GM18909 (cell line): ENCODE measurements around the gene TGFBI.

ENCODE experiments used
- ATAC-seq: cut with Tn5 transposase; IDR thresholded peaks from one replicate; pipeline ENCODE4 v1.9.1; 2021; ENCODE audit warnings: mild to moderate bottlenecking; ENCODE audit not compliant: unreplicated experiment, poor library complexity

Gene TGFBI

GRCh38 chr5:136000932-136001331, 27.9 kb upstream of the TGFBI start:
- no peak for ATAC-seq

DNA sequence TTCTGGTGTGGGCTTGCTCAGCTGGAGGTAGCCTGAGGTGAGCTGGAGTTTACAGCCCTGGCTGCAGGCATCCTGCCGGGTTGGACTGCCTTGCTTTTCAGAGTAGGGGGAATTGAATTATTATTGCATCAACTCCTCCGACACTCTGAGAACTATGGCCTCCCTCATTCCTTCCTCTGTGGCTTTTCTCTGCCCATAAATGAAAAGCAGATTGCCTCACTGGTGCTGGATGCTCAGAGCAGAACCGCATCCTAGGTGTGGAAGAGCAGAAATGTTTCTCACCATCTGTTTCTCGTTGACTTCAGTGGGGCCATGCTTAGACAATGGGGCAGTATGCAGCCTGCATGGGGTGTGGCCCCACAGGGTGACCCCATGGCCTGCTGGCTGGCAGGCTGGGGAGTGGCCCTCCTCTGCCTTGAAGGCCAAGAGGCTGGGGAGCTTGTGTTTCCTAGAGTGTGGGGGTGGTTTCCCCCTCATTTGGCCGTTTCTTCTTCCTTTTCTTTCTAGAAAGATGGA, 27.3 kb upstream of the TGFBI start:
- ATAC-seq: no peak

- no peak for ATAC-seq
Observed at GRCh38 chr5:136004436-136004835, 24.4 kb upstream of the TGFBI start.

- ATAC-seq: no peak
Observed at GRCh38 chr5:136005476-136005875, 23.3 kb upstream of the TGFBI start.

- ATAC-seq: no peak
Observed at GRCh38 chr5:136006164-136006563, 22.6 kb upstream of the TGFBI start.

- no peak for ATAC-seq
Observed at GRCh38 chr5:136006761-136007251, 22.0 kb upstream of the TGFBI start.

DNA sequence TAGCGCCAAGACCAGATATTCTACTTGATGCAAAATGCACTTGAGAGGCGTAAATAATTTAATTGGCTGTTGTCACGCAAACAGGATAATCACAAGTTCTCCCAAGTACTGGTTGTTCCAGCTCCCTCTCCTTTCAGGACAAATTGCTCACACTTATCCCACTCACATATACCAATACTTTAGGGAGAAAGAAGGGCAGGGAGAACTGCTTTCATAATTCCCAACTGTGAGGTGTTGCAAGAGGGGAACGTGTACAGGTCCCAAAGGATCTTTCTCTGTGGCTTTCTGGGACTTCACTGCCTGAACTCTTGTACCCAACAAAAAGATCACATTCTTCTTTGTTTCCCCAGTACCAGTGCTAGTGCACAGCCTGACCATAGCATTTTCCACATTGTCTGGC, 21.5 kb upstream of the TGFBI start:
- ATAC-seq: no peak

DNA sequence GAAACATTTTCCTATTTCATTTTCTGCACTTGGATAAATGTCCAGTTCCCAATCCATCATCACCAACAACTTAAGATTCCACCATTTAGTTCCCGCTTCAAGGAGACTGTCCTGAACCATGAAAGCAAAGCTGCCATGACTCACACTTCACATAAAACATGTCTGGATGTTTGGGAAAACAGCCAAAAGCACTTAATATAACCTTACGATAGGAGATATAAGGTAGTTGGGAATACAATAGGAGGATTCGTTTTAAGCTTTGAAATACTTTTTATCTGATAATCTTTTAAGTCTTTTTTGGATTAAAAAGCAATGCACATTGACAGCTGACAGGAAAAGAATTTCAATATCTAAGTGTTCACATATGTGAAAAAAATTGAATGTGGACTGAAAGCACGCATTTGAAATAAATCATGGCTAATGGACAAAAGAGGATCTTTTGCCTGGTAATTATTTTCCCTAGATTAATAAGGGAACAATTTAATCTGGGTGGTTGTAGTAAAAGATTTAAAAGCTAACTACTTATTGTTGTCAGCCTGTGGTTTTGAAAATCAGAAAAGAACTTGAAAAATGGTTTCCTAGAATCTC, 17.3 kb upstream of the TGFBI start:
- ATAC-seq: no peak

- no peak for ATAC-seq
Observed at GRCh38 chr5:136012041-136012804, 16.6 kb upstream of the TGFBI start.

DNA sequence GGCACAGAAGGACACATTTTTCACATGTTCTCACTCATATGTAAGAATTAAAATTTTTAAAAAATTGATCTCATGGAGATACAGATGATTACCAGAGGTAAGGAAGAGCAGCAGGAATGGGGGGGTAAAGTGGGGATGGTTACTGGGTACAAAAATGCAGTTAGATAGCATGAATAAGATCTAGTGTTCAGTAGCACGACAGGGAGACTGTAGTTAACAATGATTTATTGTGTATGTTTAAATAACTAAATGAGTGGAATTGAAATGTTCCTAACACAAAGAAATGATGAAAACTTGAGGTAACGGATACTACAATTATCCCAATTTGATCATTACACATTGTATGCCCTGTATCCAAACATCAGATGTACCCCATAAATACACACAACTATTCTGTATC, 15.2 kb upstream of the TGFBI start:
- ATAC-seq: no peak

- peak; percentile 63 for ATAC-seq
Observed at GRCh38 chr5:136014049-136015002, 14.5 kb upstream of the TGFBI start.

GRCh38 chr5:136015003-136015375, 13.8 kb upstream of the TGFBI start:
- no peak for ATAC-seq

- ATAC-seq: no peak
Observed at GRCh38 chr5:136015966-136016650, 12.7 kb upstream of the TGFBI start.

- ATAC-seq: no peak
Observed at GRCh38 chr5:136016945-136017530, 11.8 kb upstream of the TGFBI start.

DNA sequence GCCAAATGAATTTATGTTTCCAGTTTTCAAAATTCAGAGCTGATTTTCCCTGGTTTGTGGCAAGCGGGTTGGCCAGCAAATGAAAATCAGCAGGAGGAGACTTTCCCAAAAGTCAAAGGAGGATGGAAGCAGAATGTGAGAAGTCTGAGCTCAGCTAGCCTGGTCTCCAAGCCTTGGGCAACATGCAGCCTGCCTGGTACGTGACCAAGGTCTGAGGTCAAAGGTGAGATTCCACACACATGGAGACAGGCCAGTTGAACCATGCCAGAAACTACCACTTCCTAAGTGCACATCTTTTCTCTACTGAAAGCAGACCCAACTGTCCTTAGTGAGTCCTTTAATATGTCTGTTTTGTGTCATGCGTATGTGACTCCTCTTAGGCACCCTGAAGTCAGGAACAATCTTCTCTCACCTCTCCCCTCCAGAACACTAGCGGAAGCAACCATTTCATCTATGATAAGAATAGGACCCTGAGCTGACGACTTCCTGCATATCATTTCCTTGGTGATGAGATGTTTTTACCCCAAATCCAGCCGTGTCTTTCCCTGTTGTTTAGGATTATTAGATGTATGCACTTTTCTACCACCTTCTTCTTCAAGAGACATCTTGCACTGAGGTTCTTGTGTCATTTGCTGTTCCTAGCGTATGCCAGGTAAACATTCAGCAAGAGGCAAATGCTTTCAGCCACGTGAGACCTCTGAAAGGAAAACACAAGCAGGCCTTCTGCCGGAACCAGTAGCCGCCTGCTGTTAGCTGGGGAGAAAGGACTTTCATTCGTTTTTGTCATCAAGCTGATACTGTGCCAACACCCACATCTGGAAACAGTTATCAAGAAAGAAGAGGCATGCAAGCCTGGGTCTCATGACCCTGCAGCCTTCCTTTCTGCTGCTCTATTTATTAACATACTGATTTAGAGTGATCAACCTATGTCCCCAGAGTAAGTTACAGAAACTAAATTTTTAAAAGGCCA, 9.7 kb upstream of the TGFBI start:
- no peak for ATAC-seq

DNA sequence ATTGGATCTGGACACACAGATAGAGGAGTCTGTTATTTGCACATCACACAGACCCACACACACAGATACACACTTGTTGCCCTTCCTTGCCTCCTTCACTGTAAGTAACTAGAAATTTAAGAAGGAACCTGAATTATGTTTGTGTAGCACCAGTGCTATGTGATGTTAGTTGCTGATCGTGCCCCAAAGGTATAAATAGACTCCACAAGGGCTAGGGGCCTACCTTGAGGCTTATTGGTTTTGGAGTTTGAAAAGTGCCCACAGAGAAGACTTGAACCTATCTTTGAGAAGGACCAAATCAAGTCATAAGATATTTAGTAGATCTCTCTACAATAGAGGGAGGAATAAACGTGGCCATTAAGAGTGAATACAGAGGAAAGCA, 8.8 kb upstream of the TGFBI start:
- ATAC-seq: no peak

GRCh38 chr5:136020383-136021015, 8.3 kb upstream of the TGFBI start:
- ATAC-seq: no peak

GRCh38 chr5:136021016-136021405, 7.8 kb upstream of the TGFBI start:
- ATAC-seq: no peak
